ENCODE measurements around the gene FARP1.

The FARP1 gene

GRCh38 chr13:98478189-98479129, 335.6 kb downstream of the FARP1 start:
- DNase-seq (ENCODE audit: low read depth, low spot score): no peak

GRCh38 chr13:98479496-98480003, 336.7 kb downstream of the FARP1 start:
- DNase-seq (ENCODE audit: low read depth, low spot score): no peak

- DNase-seq (ENCODE audit: low read depth, low spot score): no peak
Observed at GRCh38 chr13:98480915-98481877, 338.3 kb downstream of the FARP1 start.

GRCh38 chr13:98482476-98483444, 339.9 kb downstream of the FARP1 start:
- no peak for DNase-seq (ENCODE audit: low read depth, low spot score)

- DNase-seq (ENCODE audit: low read depth, low spot score): no peak
Observed at GRCh38 chr13:98483601-98484288, 340.9 kb downstream of the FARP1 start.

- no peak for DNase-seq (ENCODE audit: low read depth, low spot score)
Observed at GRCh38 chr13:98484289-98485219, 341.7 kb downstream of the FARP1 start.

GRCh38 chr13:98485561-98485960, 342.7 kb downstream of the FARP1 start:
- DNase-seq (ENCODE audit: low read depth, low spot score): no peak

- no peak for DNase-seq (ENCODE audit: low read depth, low spot score)
Observed at GRCh38 chr13:98486412-98486811, 343.5 kb downstream of the FARP1 start.

GRCh38 chr13:98487016-98487415, 344.1 kb downstream of the FARP1 start:
- no peak for DNase-seq (ENCODE audit: low read depth, low spot score)

GRCh38 chr13:98487522-98487921, 344.6 kb downstream of the FARP1 start:
- DNase-seq (ENCODE audit: low read depth, low spot score): no peak

GRCh38 chr13:98488736-98489135, 345.8 kb downstream of the FARP1 start:
- no peak for DNase-seq (ENCODE audit: low read depth, low spot score)

GRCh38 chr13:98489446-98490194, 346.7 kb downstream of the FARP1 start:
- DNase-seq (ENCODE audit: low read depth, low spot score): no peak

GRCh38 chr13:98490195-98490836, 347.4 kb downstream of the FARP1 start:
- DNase-seq (ENCODE audit: low read depth, low spot score): no peak

GRCh38 chr13:98490866-98491265, 348.0 kb downstream of the FARP1 start:
- no peak for DNase-seq (ENCODE audit: low read depth, low spot score)

- DNase-seq (ENCODE audit: low read depth, low spot score): no peak
Observed at GRCh38 chr13:98492335-98493041, 349.6 kb downstream of the FARP1 start.

- DNase-seq (ENCODE audit: low read depth, low spot score): no peak
Observed at GRCh38 chr13:98493042-98493712, 350.3 kb downstream of the FARP1 start.

GRCh38 chr13:98494769-98495168, 351.9 kb downstream of the FARP1 start:
- no peak for DNase-seq (ENCODE audit: low read depth, low spot score)

Data from activated naive CD8-positive, alpha-beta T cell treated with anti-CD3 and anti-CD28 coated beads, Interleukin-2, amount 50 U/mL, for 16 hours (primary cell).